K562 (cell line): Measurements from ENCODE around the gene MAST3. TPM values are rescaled to one million over a fixed set of nuclear protein-coding genes. Genes with fewer than 3 reads are reported as not detected.

Experiments used
- ATAC-seq: fragments of 200-7000 bp; cut with Tn5 transposase; 3 replicates; pipeline ENCODE4 v1.9.1; 2020; ENCODE audit warnings: moderate library complexity
- BruUV-seq: library from RNA; stranded (reverse); fragments of 400-500 nt; replicated peaks from 2 replicates; lab custom pipeline; 2021; lab: Mats Ljungman, UMichigan
- CTCF ChIA-PET: fragments of 300-600 bp; formaldehyde crosslinking; extraction: SDS; loops from one replicate; lab custom pipeline; 2021; ENCODE audit warnings: low intra/inter-chr PET ratio; lab: Yijun Ruan, JAX
- POLR2A ChIA-PET: fragments of 300-600, 350-650 bp; sonication (Branson Sonifier 250); formaldehyde crosslinking; extraction: SDS; loops from one replicate; lab custom pipeline; 2021; ENCODE audit warnings: antibody characterized with exemption, inconsistent platforms; lab: Yijun Ruan, JAX
- DNase-seq, 4 experiments: peaks; one replicate each; pipeline versions ENCODE4 v3.0.0 to v3.0.0-alpha.2; 2011 to 2018; ENCODE audit warnings: low spot score in 3 of 4, mixed read lengths in 3 of 4; ENCODE audit errors: extremely low read depth in 1 of 4
- FAIRE-seq: peaks from 2 replicates; lab custom pipeline; 2011; peaks lifted over from hg19 to GRCh38; lab: Jason Lieb, UNC
- H2AFZ ChIP-seq: 2 replicates; pipeline ENCODE4 v1.6.0; 2011; ENCODE audit warnings: low read depth, low read length, control low read depth, inconsistent platforms
- H3K27ac ChIP-seq: fragments of 200-600 bp; 3 replicates; pipeline ENCODE4 v1.8.0; 2011; ENCODE audit warnings: low read depth, mild to moderate bottlenecking, control low read depth, inconsistent platforms, low read length, moderate library complexity, mixed read lengths; ENCODE audit errors: extremely low read depth
- H3K27me3 ChIP-seq, 2 experiments: fragments of 300-600 bp in 1 of 2; 2 replicates in 1 of 2; 3 replicates in 1 of 2; pipeline versions ENCODE4 v1.6.0 to v1.8.0; 2011; ENCODE audit warnings: inconsistent platforms in 2 of 2, low read length in 2 of 2, mild to moderate bottlenecking in 1 of 2, mixed read lengths in 1 of 2, moderate library complexity in 1 of 2; ENCODE audit not compliant: control insufficient read depth in 2 of 2, insufficient read depth in 2 of 2
- H3K36me3 ChIP-seq: fragments of 300-600 bp; 3 replicates; pipeline ENCODE4 v1.8.0; 2011; ENCODE audit warnings: mild to moderate bottlenecking, low read length, inconsistent platforms; ENCODE audit not compliant: control insufficient read depth, insufficient read depth
- H3K4me1 ChIP-seq, 2 experiments: fragments of 200-600 bp in 1 of 2; replicated peaks in 1 of 2; 2 replicates in 1 of 2; 3 replicates in 1 of 2; pipeline versions ENCODE4 v1.5.1 to v1.8.0; 2011; ENCODE audit warnings: inconsistent platforms in 2 of 2, low read length in 2 of 2, mild to moderate bottlenecking in 1 of 2, mixed read lengths in 1 of 2, moderate library complexity in 1 of 2; ENCODE audit not compliant: control insufficient read depth in 2 of 2, insufficient read depth in 2 of 2
- H3K4me2 ChIP-seq: 2 replicates; pipeline ENCODE4 v1.6.1; 2011; ENCODE audit warnings: low read length, control low read depth, inconsistent platforms, mixed read lengths; ENCODE audit not compliant: insufficient read depth
- H3K4me3 ChIP-seq: fragments of 200-600 bp; sonication (generic), shearing (Covaris generic); 2 replicates; pipeline ENCODE4 v1.5.1; 2016; ENCODE audit warnings: control low read depth, inconsistent platforms
- H3K79me2 ChIP-seq: fragments of 200-600 bp; 3 replicates; pipeline ENCODE4 v1.8.0; 2011; ENCODE audit warnings: low read length, inconsistent platforms; ENCODE audit not compliant: control insufficient read depth, insufficient read depth
- H3K9ac ChIP-seq, 2 experiments: 2 replicates each; pipeline versions ENCODE4 v1.6.0 to v1.6.1; 2011; ENCODE audit warnings: low read depth in 2 of 2, low read length in 2 of 2, control low read depth in 1 of 2, inconsistent platforms in 1 of 2, mild to moderate bottlenecking in 1 of 2, mixed read lengths in 1 of 2; ENCODE audit not compliant: insufficient read depth in 1 of 2
- H3K9me1 ChIP-seq: one replicate; pipeline ENCODE4 v1.6.0; 2011; ENCODE audit warnings: inconsistent platforms, mild to moderate bottlenecking, low read length, moderate library complexity; ENCODE audit not compliant: control insufficient read depth, insufficient read depth
- H3K9me3 ChIP-seq: replicated peaks from 2 replicates; pipeline ENCODE4 v1.5.1; 2011; ENCODE audit warnings: low read depth, low read length, inconsistent platforms; ENCODE audit not compliant: control insufficient read depth, insufficient read depth
- H4K20me1 ChIP-seq: replicated peaks from 2 replicates; pipeline ENCODE4 v1.6.1; 2011; ENCODE audit warnings: low read length, inconsistent platforms, mixed read lengths; ENCODE audit not compliant: control insufficient read depth, insufficient read depth
- CBX1 ChIP-seq: sonication (generic); IDR thresholded peaks from 2 replicates; pipeline ENCODE4 v1.6.1; 2016; ENCODE audit warnings: antibody characterized with exemption, low read depth, mild to moderate bottlenecking
- CC2D1A ChIP-seq: fragments of 450-650 bp; IDR thresholded peaks from 2 replicates; pipeline ENCODE4 v1.6.1; 2017; ENCODE audit warnings: mild to moderate bottlenecking
- CTBP1 ChIP-seq: fragments of 450-650 bp; IDR thresholded peaks from 2 replicates; pipeline ENCODE4 v1.6.1; 2016; ENCODE audit warnings: borderline replicate concordance
- EZH2 ChIP-seq: IDR thresholded peaks from 2 replicates; pipeline ENCODE4 v1.6.1; 2012; ENCODE audit warnings: low read depth, mild to moderate bottlenecking, inconsistent platforms, low read length, borderline replicate concordance
- HLTF ChIP-seq: fragments of 450-650 bp; IDR thresholded peaks from 2 replicates; pipeline ENCODE4 v1.6.1; 2016
- KLF1 ChIP-seq: fragments of 450-650 bp; IDR thresholded peaks from 2 replicates; pipeline ENCODE4 v1.6.1; 2016; ENCODE audit warnings: missing genetic modification characterization, missing compliant biosample characterization
- NCOA1 ChIP-seq: fragments of 450-650 bp; IDR thresholded peaks from 2 replicates; pipeline ENCODE4 v1.6.1; 2016; ENCODE audit warnings: low read depth
- NEUROD1 ChIP-seq: fragments of 150-350 bp; IDR thresholded peaks from 2 replicates; pipeline ENCODE4 v1.6.1; 2014; ENCODE audit warnings: borderline replicate concordance, low read length, low read depth; ENCODE audit not compliant: partially characterized antibody
- PCBP1 ChIP-seq: fragments of 200-400 bp; formaldehyde crosslinking; IDR thresholded peaks from 2 replicates; pipeline ENCODE4 v1.6.1; 2018; ENCODE audit warnings: mild to moderate bottlenecking, low read depth, low read length; ENCODE audit not compliant: poor library complexity, severe bottlenecking
- PHF21A ChIP-seq: fragments of 450-650 bp; IDR thresholded peaks from 2 replicates; pipeline ENCODE4 v1.6.1; 2017; ENCODE audit warnings: low read depth, borderline replicate concordance
- POLR2G ChIP-seq: fragments of 200-400 bp; formaldehyde crosslinking; IDR thresholded peaks from 2 replicates; pipeline ENCODE4 v1.6.1; 2017; ENCODE audit warnings: low read depth, mild to moderate bottlenecking, antibody characterized with exemption, low read length, moderate library complexity
- RAD21 ChIP-seq, 2 experiments: fragments of 250-450 bp in 1 of 2; fragments of 450-650 bp in 1 of 2; sonication (Bioruptor Pico) in 1 of 2; formaldehyde crosslinking in 1 of 2; IDR thresholded peaks in 1 of 2; conservative IDR thresholded peaks in 1 of 2; 2 replicates each; pipeline versions ENCODE4 v1.4.0 to v1.8.0; 2020 to 2022; ENCODE audit warnings: mild to moderate bottlenecking in 2 of 2, moderate library complexity in 1 of 2
- RBM22 ChIP-seq: fragments of 200-400 bp; formaldehyde crosslinking; IDR thresholded peaks from 2 replicates; pipeline ENCODE4 v1.6.1; 2018; ENCODE audit warnings: low read length, low read depth; ENCODE audit not compliant: poor library complexity, severe bottlenecking
- U2AF1 ChIP-seq: fragments of 200-400 bp; formaldehyde crosslinking; optimal IDR thresholded peaks from 2 replicates; pipeline ENCODE3; 2017; ENCODE audit warnings: mild to moderate bottlenecking, low read depth, low read length, moderate library complexity
- ZBTB33 ChIP-seq: sonication (generic); formaldehyde crosslinking; IDR thresholded peaks from 2 replicates; pipeline ENCODE4 v1.8.1; 2023; ENCODE audit warnings: mild to moderate bottlenecking, missing genetic modification reagents
- ZNF12 ChIP-seq: sonication (generic); formaldehyde crosslinking; IDR thresholded peaks from 2 replicates; pipeline ENCODE4 v1.4.0; 2020; ENCODE audit warnings: mild to moderate bottlenecking, missing genetic modification reagents
- ZNF124 ChIP-seq: sonication (generic); formaldehyde crosslinking; IDR thresholded peaks from 2 replicates; pipeline ENCODE4 v1.8.1; 2022; ENCODE audit warnings: missing genetic modification reagents
- WGBS: fragments of 100-300 bp; shearing (Covaris generic); methylation state at CpG from one replicate; pipeline ENCODE4 v1.1.6; 2016; ENCODE audit warnings: low coverage, mixed read lengths; ENCODE audit not compliant: insufficient coverage; ENCODE audit errors: missing lambda C conversion rate; 5-methylcytosine and 5-hydroxymethylcytosine counted together
- in situ Hi-C: fragments of 300-500 bp; cut with MboI; formaldehyde crosslinking; loops from 4 replicates; pipeline ENCODE4 v1.15.0; 2018; ENCODE audit warnings: inconsistent platforms, mixed read lengths
- intact Hi-C: fragments of 100-400 bp; cut with micrococcal nuclease; formaldehyde crosslinking; loops from 2 replicates; pipeline ENCODE4 v1.14.2; 2022
- polyA plus RNA-seq, 8 experiments: library from polyadenylated mRNA; depleted of rRNA in 4 of 8; stranded (reverse) in 5 of 8; unstranded in 3 of 8; fragments of >200 nt; fragmentation: Nextera tagmentation in 2 of 8; fragmentation: Illumina TruSeq in 1 of 8; extraction: Ambion mirVana in 2 of 8; extraction: Trizol in 1 of 8; gene quantifications; 2 replicates each; pipeline versions ENCODE4 v1.2.1 to v1.2.3, GENCODE V29; 2011 to 2014; ENCODE audit warnings: inconsistent platforms in 1 of 8, missing spikeins in 1 of 8
- total RNA-seq, 7 experiments: library from RNA; depleted of rRNA in 6 of 7; stranded (reverse); fragments of >200 nt in 6 of 7; fragmentation: Illumina TruSeq in 2 of 7; extraction: Trizol in 2 of 7; gene quantifications; 2 replicates each; pipeline versions ENCODE4 v1.2.1 to v1.2.3, GENCODE V29; 2011 to 2021; ENCODE audit warnings: low replicate concordance in 1 of 7

MAST3 gene
- total and polyA plus RNA-seq, 9 of the 15 experiments (the other 6 are each of a cell fraction or from before 2014, with no cell fraction given) = 0.94 to 9.9 (median 2.4) TPM

- DNase-seq = no peak
- no peak for ATAC-seq
- POLR2A ChIA-PET = interaction anchor here (0.6 to 1.0 kb wide), 2 partner anchors 16 to 23 kb away, joined by 4 to 5 read pairs; no protein-coding TSS in a partner anchor
- TF ChIP-seq NEUROD1 (no peak), POLR2G (peak; percentile 34), ZBTB33 (CRISPR knock-in tag) (peak; percentile 95), EZH2 (no peak), HLTF (no peak), PHF21A (no peak), RAD21 (CRISPR knock-in tag; conservative IDR thresholded peaks at IDR 0.05 in 1 of 2, IDR thresholded peaks at IDR 0.05 in 1 of 2) (no peak), NCOA1 (no peak), U2AF1 (no peak), CTBP1 (no peak), ZNF12 (CRISPR knock-in tag) (no peak), ZNF124 (CRISPR knock-in tag) (no peak), PCBP1 (no peak), RBM22 (peak; percentile 27), KLF1 (tag) (no peak), CC2D1A (no peak), CBX1 (no peak)
- Histone ChIP-seq H4K20me1 (0 out of 2 replicates have a peak, but pooled peaks cover 4% of the 10 kb centered on the region), H3K9ac (no peak overlapping the region), H3K36me3 (peaks cover 57% of the 10 kb centered on the region; the same call in 2 of the 3 replicates), H3K79me2 (no peaks in the 10 kb centered on the region), H3K27ac (no peak overlapping the region), H3K4me3 (no peak overlapping the region), H2AFZ (no peak overlapping the region), H3K4me2 (no peak overlapping the region), H3K9me3 (no peaks in the 10 kb centered on the region), H3K27me3 (no peaks in the 10 kb centered on the region), H3K9me1 (no peaks in the 10 kb centered on the region), H3K4me1 (peaks cover 4 to 20% of the 10 kb centered on the region in 2 experiments; a peak in 4 of 5 replicates)
- no TSS peak for BruUV-seq
- CTCF ChIA-PET = interaction anchor here (0.6 to 2.2 kb wide), 4 partner anchors 11 to 162 kb away, joined by 3 to 13 read pairs (median 4); no protein-coding TSS in a partner anchor
- intact Hi-C loops (loop anchor here (1.0 to 10.0 kb wide), 2 partner anchors 56 to 164 kb away; partner anchors contain the start of gene ARRDC2), in situ Hi-C loops (loop anchor here (10.0 kb wide), 1 partner anchor 164 kb away; the partner anchor contains the start of gene ARRDC2)
- no peak for FAIRE-seq
- 96% methylated on average over 37 of the region's 66 CpGs for WGBS
Measured at GRCh38 chr19:18168673-18169381, 71.2 kb downstream of the MAST3 start.
